C1 segment of cervical spinal cord (tissue), 14 donors: Measurements from ENCODE around the gene CCDC71L.

ENCODE experiments used
- DNase-seq, 14 donors: peaks; one replicate each; lab custom pipeline; 2025; lab: John Stamatoyannopoulos, UW

Gene CCDC71L

DNA sequence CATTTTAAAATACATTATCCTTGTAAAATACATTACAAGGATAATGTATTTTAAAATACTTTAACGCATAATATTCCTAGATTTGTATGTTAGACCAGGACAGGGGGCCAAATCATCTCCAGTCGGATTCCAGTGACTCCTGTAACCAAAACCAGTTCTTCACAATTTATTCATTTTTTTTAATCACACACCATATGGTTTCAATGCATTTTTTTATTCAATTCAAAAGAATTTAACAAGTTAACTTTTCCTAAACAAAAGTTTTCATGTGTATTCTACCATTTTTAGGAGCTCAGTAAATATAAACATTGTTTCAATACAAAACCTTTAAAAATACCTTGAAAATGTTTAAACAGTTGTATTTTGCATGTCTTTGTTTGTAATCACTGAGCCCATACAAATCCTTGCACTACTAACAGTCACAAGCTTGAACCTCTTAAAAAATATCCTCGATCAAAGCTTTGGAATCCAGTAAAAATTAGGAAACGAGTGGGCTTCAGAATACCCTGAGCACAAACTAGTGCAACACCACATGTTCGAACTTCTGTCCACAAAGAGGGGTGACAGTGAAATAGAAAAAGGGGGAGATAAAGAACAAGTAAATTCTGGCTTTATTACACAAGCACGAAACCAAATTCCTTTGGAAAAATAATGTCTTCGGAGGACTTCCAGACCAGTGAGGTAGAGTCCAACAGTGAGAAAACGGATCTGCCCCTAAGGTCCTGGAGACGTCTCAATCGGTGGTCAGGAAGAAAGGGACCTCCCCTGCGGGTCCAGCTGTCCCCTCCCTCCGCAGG, 1.6 kb downstream of the CCDC71L start:
- no peak for DNase-seq

DNA sequence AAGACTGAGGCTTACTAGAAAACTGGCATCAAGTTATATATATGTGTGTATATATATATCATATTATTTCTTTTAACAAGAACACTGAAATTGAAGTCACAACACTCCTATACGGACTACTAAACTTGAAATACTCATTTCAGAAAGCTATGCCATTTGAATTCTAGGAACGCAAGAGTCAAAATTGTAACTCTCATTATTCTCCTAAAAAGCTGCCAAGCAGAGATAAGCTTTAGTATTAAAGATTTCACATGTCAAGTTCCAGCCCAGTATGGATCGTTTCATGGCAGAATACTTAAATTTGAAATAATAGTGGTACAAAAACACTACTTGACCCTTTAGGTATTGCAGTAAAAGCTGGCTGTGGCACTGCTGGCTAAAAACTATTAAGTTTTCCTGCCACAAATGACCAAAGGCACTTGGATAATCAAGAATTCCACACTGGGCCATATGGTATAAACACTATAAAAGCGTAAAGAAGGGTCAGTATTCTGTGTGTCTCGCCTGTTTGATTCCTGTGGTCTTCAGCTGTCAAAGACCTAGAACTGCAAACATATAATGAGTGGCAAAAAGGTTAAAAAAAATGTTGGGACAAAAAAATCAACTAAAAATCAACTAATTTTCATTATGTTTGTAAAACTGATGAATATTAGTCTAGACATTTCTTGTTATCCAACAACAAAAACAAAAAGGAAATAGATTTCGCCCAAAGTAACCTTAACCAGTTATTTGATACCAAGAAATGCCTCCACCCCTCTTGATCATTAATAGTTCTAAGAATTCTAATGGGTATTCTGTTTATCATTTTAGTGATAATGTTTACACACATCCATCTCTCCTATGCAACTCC, 2.4 kb downstream of the CCDC71L start:
- DNase-seq, result no peak

DNA sequence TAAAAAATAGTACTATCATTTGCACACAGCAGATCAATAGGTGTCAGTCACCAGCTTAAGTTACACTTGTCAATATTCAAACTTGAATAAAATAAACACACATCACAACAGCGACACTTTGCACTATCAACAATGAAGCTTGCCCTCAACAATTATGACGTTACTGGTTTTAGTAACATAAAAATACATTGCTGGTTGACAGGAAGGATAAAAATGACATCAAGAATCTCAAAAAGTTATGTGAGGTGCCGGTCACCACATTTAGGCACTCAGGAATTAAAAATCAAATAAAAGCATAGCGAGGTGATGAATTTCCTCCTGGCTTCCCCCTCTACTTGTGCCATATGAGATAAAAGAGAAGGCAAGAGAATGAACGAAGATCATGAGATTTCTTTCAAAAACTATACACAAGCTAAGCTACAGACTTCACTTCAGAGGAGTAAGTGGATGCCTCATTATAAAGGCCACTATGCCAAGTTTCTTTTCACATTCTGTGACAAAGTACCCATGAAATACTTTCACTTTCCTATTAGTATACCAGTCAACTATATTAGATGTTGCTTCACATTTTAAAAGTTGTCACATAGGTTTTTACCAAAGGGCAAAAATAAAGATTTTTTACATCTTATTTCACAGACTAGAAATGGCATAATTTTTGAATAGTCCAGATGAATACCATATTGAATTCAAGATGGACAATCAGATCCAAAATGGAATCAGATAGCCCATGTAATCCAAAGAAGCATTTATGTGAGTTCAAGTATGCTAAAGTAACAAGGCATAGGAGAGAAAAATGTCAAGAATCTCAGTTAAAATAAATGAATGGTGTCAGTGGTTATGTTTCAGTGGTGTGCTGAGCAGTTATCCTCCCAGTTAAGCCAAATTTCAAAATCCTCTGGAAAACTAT, 3.6 kb downstream of the CCDC71L start:
- DNase-seq, result no peak

DNA sequence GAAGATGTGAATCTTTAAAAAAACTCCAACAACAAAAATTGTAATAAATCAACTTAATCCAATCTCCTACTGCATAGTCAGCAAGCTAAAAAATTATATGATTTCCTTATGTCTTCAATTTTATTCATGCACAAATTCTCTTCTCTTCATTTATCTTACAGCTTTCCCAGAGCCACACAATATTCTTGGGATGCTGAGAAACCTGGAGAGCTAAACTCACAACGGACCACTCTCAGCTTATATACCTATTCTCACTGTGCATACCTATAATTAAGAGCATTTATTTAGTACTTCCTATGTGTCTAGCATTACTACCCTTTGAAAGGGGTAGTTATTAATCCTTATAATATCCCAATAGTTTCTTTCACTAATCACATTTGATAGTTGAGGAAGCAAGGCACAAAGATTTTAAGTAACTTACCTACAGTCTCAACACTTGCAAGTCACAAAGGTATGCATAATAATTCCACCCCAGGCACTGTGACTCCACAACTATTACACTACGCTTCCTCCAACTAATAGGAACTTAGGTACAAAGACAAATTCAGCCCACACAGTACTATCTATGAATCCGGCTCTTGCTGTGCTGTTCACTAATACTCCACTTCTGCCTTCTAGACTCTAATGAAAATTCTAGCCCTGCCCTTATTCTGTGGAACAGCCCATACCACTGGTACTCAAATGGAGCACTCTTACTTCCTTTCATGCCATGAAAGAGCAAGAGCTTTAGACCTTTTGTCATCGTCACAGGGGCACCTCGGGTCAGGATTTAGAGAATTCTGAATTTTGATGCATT, 5.1 kb downstream of the CCDC71L start:
- DNase-seq, result no peak

DNA sequence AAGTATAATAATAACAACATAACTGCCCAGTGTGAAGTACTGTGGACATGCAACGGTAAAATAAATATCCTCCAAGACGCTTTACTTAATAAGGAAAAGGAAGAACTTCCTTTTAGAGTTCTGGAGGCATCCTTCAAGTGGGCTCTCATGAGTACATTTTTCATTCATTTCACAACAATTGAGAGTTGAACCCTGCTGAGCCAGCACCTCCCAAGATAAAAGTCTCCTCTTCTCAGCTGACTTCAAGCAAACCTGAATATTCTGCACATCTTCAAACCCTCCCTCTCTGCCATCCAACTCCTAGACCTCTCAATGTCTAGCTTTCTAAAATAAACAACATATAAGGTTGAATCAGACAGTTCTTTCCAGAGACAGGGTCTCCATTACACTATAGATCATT, 7.5 kb downstream of the CCDC71L start:
- no peak for DNase-seq

DNA sequence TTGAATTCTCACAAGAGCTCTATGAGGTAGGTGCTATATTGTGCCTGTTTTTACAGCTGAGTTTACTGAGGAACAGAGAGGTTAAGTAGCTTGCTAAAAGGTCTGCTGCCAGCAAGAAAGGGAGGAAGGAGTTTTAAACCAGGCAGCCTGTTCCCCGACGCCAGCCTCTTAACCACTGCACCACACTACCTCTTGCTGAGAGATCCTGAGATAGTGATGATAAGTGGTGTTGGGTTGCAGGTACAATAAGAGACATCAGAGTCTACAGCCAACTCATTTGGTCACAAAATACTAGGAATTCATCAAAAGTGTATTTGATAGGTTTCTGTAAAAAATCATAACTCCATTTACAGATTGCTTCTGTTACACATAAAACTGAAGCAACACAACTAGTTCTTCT, 8.0 kb downstream of the CCDC71L start:
- no peak for DNase-seq

DNA sequence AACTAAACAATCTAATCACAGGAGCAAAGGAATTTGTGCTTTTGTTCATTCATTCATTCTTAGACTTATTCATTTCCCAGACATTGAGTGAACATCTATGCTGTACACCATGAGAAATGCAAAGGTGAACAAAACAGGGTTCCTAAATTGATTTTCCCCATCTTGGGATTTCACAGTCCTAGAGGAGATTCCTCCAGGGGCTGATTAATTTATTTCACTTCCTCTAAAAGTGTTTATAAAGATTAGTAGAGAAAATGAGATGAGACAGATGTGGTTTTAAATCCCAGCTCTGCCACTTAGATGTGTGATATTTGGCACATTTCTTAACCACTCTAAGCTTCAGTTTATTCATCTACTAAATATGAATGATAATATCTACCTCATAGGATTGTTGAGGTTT, 8.9 kb downstream of the CCDC71L start:
- no peak for DNase-seq

DNA sequence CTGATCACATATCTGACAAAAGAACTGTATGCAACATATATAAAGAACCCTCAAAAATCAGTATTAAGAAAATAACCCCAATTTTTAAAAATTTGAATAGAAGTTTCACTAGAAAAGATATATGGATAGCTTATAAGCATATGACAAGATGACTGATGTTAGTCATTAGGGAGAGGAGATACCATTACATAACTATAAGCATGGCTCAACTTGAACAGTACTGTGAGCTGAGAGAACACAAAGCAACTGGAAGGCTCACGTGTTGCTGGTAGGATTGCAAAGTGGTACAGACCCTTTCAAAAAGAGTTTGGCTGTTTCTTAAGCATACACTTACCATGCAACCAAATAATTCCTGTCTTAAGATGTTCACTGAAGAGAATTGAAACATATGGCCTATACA, 14.7 kb downstream of the CCDC71L start:
- no peak for DNase-seq

DNA sequence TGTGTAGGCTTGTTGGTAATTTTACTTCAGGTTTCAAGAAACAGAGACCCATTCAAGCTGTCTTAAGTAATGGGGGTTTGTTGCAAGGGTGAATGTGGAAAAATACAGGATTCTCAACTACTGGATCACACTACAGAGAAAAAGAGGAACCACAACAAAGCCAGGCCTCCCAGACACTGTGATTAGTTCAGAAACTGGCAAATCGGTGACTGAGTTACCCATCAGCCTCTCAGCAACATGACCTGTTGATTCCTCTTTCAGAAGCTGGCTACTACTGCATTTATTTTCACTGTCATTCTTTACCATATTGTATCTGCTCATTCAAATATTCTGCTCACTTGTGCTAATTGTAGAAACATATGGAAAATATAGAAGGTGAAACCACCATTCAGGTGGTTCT, 16.0 kb downstream of the CCDC71L start:
- no peak for DNase-seq

DNA sequence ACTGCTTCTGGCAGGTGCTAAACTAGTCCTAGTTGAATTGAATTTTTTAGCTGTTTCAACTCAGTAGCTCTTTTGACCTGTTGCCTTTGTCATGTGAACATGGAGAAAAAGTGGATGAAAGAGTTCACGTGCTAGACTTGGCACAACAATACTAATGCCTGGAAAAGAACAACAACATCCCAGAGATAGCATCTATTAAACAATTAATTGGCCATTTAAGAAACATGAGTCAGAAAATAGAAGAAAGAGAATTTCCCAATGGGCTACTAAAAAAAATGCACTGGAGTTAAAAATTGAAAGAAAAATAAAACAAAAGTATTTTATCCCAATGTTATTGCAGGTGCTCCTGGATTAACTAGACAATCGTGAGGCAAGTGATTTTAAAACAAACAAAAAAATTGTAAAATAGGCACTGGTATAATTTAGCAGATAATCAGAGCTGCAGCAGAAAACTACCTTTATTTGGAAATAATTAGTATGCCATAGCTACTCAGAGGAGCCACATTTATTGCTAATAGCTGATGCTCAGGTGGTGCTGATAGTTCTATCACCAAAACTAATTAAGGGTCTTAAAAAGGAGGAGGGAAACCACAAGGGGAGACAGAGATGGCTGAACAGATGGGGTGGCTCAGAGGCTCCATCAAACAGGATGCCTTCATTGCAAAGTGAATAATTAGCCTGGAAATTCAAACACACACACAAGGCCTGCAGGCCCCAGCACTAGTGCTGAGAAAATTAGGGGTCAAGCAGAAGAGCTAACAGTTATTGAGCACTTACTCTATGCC, 17.6 kb downstream of the CCDC71L start:
- DNase-seq, result no peak

DNA sequence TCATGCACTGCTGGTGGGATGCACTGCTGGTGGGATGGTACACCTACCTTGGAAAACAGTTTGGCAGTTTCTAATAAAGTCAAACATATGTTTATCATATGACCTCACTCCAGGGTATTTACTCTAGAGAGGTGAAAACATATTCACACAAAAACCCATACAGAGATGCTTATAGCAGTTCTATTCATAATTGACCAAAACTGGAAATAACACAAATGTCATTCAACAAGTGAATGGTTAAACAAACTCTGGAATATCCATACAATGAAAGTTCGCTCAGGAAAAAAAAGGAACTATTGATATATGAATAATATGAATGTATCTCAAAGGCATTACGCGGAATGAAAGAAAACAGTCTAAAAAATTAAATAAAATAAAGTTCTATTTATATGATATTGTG, 19.5 kb downstream of the CCDC71L start:
- DNase-seq, result no peak

DNA sequence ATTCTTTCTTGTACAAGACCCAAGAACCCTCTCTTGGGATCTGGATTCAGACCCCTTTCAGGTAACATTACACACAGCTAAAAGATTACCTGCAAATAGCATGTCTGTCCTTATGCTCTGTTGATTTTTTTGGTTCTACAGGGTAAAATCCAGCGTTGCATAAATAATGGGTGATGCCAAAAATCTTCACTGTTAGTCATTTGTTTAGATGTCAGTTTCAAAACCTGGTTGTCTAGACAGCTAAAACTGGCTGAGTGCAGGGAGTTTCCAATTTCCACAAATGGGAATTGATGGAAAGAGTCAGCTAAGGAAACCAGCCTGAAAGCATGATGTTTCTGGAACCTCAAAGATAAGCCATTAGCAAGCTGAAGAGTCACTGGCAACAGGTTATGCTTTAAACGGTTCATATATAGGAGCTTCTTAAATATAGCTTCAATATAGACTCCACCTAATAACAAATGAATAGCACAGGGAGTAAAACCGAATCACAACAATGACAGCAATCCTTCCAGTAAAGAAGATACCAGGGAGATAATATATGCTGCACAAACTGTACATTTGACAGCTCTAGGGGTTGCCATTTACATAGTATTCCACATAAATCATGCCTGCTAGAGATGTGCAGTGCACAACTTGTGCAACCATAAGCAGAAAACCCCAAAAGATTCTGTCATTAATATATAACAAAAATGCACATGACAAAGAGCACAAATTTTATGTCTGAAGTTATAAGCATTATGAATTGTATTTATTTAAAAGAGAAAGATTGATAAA, 20.4 kb downstream of the CCDC71L start:
- no peak for DNase-seq

DNA sequence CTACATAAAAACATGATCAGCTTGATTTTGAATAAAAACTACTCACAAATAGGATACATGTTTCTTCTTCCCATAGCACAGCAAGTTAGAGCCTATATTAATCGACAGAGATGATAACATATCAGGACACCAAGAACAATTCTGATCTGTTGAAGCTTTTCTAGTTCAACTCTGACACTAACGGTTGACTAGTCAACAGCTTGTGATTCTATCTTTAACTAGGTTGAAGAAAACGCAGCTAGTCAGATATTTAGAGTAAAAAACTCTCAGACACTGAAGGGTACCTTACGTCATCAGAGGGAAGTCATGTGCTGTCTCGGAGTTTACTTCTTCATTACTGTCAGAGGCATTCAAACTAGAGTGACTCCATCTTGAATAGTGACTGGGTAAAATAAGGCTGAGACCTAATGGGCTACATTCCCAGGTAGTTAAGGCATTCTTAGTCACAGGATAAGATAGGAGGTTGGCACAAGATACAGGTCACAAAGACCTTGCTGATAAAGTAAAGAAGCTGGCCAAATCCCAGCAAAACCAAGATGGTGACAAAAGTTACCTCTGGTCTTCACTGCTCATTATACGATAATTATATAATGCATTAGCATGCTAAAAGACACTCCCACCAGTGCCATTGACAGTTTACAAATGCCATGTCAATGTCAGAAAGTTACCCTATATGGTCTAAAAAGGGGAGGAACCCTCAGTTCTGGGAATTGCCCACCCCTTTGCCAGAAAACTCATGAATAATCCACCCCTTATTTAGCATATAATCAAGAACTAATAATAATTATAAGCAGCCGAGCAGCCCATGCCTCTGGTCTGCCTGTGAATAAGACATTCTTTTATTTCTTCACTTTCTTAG, 21.3 kb downstream of the CCDC71L start:
- no peak for DNase-seq

DNA sequence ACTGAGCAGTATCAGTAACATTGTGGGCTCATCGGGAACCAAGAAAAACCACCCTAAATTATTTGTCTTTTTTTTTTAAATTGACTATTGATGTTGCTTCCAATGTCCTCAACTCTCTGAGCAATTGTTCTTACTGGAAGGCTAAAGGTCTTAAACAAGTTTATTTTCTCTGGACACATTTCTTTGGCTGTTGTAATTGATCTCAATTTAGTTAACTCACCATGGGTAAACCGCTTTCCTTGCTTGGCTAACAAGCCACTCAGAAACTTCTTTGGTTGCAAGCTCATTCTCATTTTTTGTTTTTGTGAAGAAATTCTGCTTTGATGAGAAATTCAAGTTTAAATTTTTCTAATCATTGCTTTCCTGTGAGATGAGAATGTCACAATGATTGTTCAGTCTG, 25.5 kb downstream of the CCDC71L start:
- DNase-seq, result no peak

DNA sequence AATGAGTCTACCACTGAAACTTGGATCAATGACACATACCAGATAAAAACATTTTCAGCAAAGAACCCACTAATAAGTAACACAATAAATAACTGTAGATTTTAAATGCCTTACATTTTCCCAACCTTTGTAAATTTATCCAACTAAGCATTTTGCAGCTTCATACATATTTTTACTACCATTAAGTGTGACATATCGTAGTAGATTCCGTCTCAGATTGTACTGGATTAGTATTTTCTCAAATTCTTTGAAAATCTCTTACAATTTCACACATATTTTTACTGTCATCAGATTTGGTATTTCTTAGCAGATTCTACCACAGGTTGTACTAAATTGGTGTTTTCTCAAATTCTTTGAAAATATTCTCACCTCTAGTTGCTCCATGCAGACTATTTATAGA, 26.0 kb downstream of the CCDC71L start:
- DNase-seq, result no peak

DNA sequence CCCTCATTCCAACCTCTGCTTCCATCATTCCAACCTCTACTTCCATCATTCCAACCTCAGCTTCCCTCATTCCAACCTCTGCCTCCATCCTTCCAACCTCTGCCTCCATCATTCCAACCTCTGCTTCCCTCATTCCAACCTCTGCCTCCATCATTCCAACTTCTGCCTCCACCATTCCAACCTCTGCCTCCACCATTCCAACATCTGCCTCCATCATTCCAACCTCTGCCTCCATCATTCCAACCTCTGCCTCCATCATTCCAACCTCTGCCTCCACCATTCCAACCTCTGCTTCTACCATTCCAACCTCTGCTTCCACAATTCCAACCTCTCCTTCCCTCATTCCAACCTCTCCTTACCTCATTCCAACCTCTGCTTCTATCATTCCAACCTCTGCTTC, 30.3 kb downstream of the CCDC71L start:
- no peak for DNase-seq

DNA sequence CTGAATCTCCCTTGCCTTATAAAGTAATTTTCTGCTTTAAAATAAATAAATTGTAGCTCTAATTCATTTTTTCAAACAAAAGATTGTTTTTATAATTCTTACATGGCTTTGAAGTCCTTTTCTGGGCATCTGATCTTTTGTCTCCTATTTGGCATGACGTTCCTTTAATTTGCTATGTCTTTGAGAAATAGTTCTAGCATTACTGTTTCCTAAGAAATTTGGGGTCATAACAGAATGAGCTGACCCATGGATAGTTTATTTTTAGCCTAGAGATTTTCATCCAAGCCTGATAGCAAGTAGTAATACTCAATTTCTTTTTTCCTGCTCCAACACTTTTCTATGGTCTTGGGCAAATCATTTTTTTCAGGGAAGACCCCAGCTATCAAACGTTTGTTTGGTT, 31.4 kb downstream of the CCDC71L start:
- DNase-seq, result no peak

DNA sequence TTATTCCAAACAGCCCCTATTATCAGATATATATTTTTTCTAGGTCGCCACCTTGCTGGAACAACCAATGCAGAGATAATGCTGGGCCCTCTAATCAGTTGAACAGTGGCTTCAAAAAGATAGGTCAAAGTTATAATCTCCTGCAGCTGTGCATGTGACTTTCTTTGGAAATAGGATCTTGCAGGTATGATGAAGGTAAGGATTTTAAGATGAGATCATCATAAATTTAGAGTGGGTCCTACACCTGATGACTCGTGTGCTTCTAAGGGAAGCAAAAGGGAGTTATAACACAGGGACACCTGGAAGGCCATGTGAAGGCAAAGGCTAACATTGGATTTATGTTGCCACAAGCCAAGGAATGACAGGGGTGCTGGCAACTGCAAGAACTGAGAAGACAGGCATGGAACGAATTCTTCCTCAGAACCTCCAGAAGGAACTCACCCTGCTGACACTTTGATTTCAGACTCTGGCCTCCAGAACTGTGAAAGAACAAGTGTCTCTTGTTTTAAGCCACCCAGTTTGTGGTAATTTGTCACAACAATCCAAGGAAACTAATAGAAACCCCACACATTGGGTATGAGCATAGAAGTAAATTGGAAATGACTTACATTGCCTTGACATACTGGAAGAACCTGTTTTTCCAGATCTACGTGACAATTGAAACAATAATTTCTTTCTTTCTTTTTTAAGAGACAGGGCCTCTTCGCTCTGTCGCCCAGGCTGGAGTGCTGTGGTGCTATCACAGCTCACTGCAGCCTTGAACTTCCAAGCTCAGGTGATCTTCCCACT, 34.4 kb downstream of the CCDC71L start:
- DNase-seq, result no peak
